ENCODE results near the gene CXCL5. TPM values are rescaled to one million over a fixed set of nuclear protein-coding genes. Genes with fewer than 3 reads are reported as not detected.

CXCL5 gene
- total and polyA plus RNA-seq, 10 donors = 0.58 to 3.8 (median 2.0) TPM

GRCh38 chr4:73945674-73946449 is 52.6 kb downstream of the CXCL5 start:
- no peaks in the 10 kb centered on the region for H3K36me3 ChIP-seq
- H3K27me3 ChIP-seq (replicated peaks in 1 of 7) = peaks cover 0 to 34% (median 24%) of the 10 kb centered on the region in 7 donors
- no peak for DNase-seq
- WGBS, 5 donors = 71 to 85% (median 83%) methylated on average over 3 of the region's 3 CpGs
- no peak overlapping the region for H3K27ac ChIP-seq
- TF ChIP-seq POLR2A (IDR thresholded peaks at IDR 0.05) (no peak), POLR2AphosphoS5 (IDR thresholded peaks at IDR 0.05) (no peak), CTCF (IDR thresholded peaks at IDR 0.05 in 8 of 11, conservative IDR thresholded peaks at IDR 0.05 in 3 of 11) (no peak)
- H3K4me1 ChIP-seq = peaks cover 0 to 10% (median 0%) of the 10 kb centered on the region in 6 donors
- H3K9me3 ChIP-seq = no peaks in the 10 kb centered on the region
- intact Hi-C loops (cut with DNase I; ENCODE audit: low total_unique reads) = no loop called here
- no peak overlapping the region for H3K4me3 ChIP-seq

Small RNA genes within 50 kb of the gene (small RNA-seq; reads per million reads assigned to genes)
- 0 reads per million in 4 donors for gene RN7SL218P

Other genes starting within 250 kb of the CXCL5 start
- 100 to 1,000 TPM in 3 of 7 donors, 10 to 100 TPM in 4; 52.7 to 143 (median 87.4) TPM for gene CXCL6, start 162.0 kb downstream of the CXCL5 start, total RNA-seq
- gene CXCL6, start 162.0 kb downstream of the CXCL5 start, polyA plus RNA-seq = 10 to 100 TPM; 17.8 to 36.0 (median 29.0) TPM
- gene PF4V1, start 145.4 kb downstream of the CXCL5 start, total RNA-seq = 10 to 100 TPM in 1 of 7 donors, 1 to 10 TPM in 6; 1.3 to 12.3 (median 2.6) TPM
- gene PF4V1, start 145.4 kb downstream of the CXCL5 start, polyA plus RNA-seq = 1 to 10 TPM in 2 of 3 donors, under 1 TPM in 1; 0.67 to 2.0 (median 1.3) TPM
- gene CXCL1, start 129.3 kb downstream of the CXCL5 start, total RNA-seq = 100 to 1,000 TPM; 103 to 208 (median 185) TPM
- gene CXCL1, start 129.3 kb downstream of the CXCL5 start, polyA plus RNA-seq = 100 to 1,000 TPM in 2 of 3 donors, 10 to 100 TPM in 1; 40.9 to 177 (median 132) TPM
- 10 to 100 TPM; 19.4 to 92.0 (median 51.0) TPM for gene PF4, start 16.6 kb downstream of the CXCL5 start, total RNA-seq
- 10 to 100 TPM in 1 of 3 donors, 1 to 10 TPM in 2; 6.0 to 36.9 (median 8.5) TPM for gene PF4, start 16.6 kb downstream of the CXCL5 start, polyA plus RNA-seq
- gene PPBP, start 10.5 kb downstream of the CXCL5 start, total RNA-seq = 100 to 1,000 TPM in 5 of 7 donors, 10 to 100 TPM in 2; 54.8 to 232 (median 146) TPM
- gene PPBP, start 10.5 kb downstream of the CXCL5 start, polyA plus RNA-seq = 10 to 100 TPM; 12.9 to 32.0 (median 15.2) TPM
- 1 to 10 TPM in 6 of 7 donors, under 1 TPM in 1; 0.52 to 4.0 (median 3.6) TPM for gene CXCL3, start 40.0 kb upstream of the CXCL5 start, total RNA-seq
- 1 to 10 TPM; 1.3 to 2.7 (median 2.3) TPM for gene CXCL3, start 40.0 kb upstream of the CXCL5 start, polyA plus RNA-seq
- 10 to 100 TPM in 2 of 7 donors, 1 to 10 TPM in 5; 4.1 to 15.6 (median 9.1) TPM for gene CXCL2, start 100.5 kb upstream of the CXCL5 start, total RNA-seq
- gene CXCL2, start 100.5 kb upstream of the CXCL5 start, polyA plus RNA-seq = 1 to 10 TPM; 2.9 to 9.3 (median 6.3) TPM
- 10 to 100 TPM in 6 of 7 donors, 1 to 10 TPM in 1; 9.2 to 19.7 (median 14.9) TPM for gene MTHFD2L, start 159.4 kb upstream of the CXCL5 start, total RNA-seq
- gene MTHFD2L, start 159.4 kb upstream of the CXCL5 start, polyA plus RNA-seq = 10 to 100 TPM in 1 of 3 donors, 1 to 10 TPM in 2; 7.8 to 10.4 (median 9.3) TPM

All from spleen (tissue), 11 donors.